Activated CD8-positive, alpha-beta T cell treated with anti-CD3 and anti-CD28 coated beads for 36 hours (primary cell): ENCODE results near the gene GNAO1. TPM values are rescaled to one million over a fixed set of nuclear protein-coding genes. Genes with fewer than 3 reads are reported as not detected.

Source experiments
- ATAC-seq: fragments of 200-7000 bp; cut with Tn5 transposase; one replicate; pipeline ENCODE4 v1.10.0; 2021; ENCODE audit warnings: mild to moderate bottlenecking, moderate library complexity
- CTCF ChIA-PET: fragments of 350-600 bp; sonication (Branson Sonifier 250); formaldehyde crosslinking; loops from one replicate; lab custom pipeline; 2021; ENCODE audit warnings: antibody characterized with exemption; lab: Charles Lee
- POLR2A ChIA-PET: fragments of 350-600 bp; sonication (Branson Sonifier 250); formaldehyde crosslinking; loops from one replicate; lab custom pipeline; 2021; ENCODE audit warnings: antibody characterized with exemption; lab: Charles Lee
- DNase-seq: peaks from one replicate; pipeline ENCODE4 v3.0.0-alpha.2; 2020
- H3K27ac Mint-ChIP-seq: one replicate; pipeline ENCODE4 v1.8.0; 2021; ENCODE audit warnings: mild to moderate bottlenecking, mixed read lengths
- H3K27me3 Mint-ChIP-seq: one replicate; pipeline ENCODE4 v1.8.0; 2021; ENCODE audit warnings: mixed read lengths
- H3K36me3 Mint-ChIP-seq: one replicate; pipeline ENCODE4 v1.8.0; 2021; ENCODE audit warnings: low read depth, mixed read lengths
- H3K4me1 Mint-ChIP-seq: one replicate; pipeline ENCODE4 v1.8.0; 2021; ENCODE audit warnings: low read depth, mixed read lengths
- H3K4me3 Mint-ChIP-seq: one replicate; pipeline ENCODE4 v1.8.0; 2021; ENCODE audit warnings: mild to moderate bottlenecking, moderate library complexity, mixed read lengths
- H3K9me3 Mint-ChIP-seq: one replicate; pipeline ENCODE4 v1.8.0; 2021; ENCODE audit warnings: mixed read lengths
- intact Hi-C: fragments of 100-400 bp; cut with micrococcal nuclease; formaldehyde crosslinking; loops from one replicate; pipeline ENCODE4 v1.10.0; 2022
- total RNA-seq, 2 experiments: library from RNA; stranded (reverse); gene quantifications; one replicate each; pipeline ENCODE4 v1.2.3, GENCODE V29; 2021
- TF ChIP-seq, protein P1 (sequence below): fragments of 200-600 bp; IDR thresholded peaks from one replicate; pipeline ENCODE4 v1.8.0; 2022; ENCODE audit warnings: antibody characterized with exemption, mild to moderate bottlenecking

GNAO1 gene
- total RNA-seq, 2 experiments from 2014 or later = 2.3 to 2.4 TPM

DNA sequence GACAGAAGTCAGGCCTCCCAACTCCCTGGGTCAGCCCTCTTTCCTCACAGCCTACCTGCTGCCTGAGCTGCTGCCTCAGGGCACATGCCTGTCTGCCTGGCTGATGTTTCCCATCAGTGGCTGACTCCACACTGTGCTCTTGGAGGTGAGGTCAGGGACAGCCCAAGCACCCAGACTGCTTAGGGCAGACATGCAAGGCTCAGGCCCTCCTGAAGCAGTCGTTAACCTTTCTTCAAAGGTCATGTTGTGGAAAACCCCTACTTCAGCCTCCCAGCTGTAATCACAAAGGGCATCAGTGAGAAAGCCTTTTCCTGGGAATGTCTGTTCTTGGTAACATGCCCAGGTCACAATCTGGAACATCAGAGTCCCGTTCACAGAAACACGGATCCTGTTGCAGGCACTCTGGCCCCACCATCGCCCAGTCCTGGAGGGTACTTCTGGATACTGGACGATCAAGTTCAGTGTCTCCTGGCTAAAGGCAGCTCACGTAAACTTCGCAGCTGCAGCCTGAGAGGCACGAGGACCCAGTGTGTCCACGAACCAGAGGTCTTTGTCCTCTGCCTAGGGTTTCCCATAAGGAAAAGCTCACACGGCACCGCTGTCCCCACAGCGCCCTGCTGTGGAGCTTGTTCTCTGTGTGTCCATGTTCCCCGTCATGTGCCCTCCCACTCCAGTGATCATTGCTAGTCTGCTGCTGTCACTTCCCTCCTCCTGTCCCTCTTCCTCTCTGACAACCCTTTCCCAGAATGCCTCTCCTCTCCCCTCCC is 54.9 kb downstream of the GNAO1 start:
- no peaks in the 10 kb centered on the region for H3K4me1 Mint-ChIP-seq
- H3K27ac Mint-ChIP-seq = no peak overlapping the region
- H3K36me3 Mint-ChIP-seq = no peaks in the 10 kb centered on the region
- H3K27me3 Mint-ChIP-seq = no peaks in the 10 kb centered on the region
- intact Hi-C loops = no loop called here
- TF ChIP-seq, protein P1, sequence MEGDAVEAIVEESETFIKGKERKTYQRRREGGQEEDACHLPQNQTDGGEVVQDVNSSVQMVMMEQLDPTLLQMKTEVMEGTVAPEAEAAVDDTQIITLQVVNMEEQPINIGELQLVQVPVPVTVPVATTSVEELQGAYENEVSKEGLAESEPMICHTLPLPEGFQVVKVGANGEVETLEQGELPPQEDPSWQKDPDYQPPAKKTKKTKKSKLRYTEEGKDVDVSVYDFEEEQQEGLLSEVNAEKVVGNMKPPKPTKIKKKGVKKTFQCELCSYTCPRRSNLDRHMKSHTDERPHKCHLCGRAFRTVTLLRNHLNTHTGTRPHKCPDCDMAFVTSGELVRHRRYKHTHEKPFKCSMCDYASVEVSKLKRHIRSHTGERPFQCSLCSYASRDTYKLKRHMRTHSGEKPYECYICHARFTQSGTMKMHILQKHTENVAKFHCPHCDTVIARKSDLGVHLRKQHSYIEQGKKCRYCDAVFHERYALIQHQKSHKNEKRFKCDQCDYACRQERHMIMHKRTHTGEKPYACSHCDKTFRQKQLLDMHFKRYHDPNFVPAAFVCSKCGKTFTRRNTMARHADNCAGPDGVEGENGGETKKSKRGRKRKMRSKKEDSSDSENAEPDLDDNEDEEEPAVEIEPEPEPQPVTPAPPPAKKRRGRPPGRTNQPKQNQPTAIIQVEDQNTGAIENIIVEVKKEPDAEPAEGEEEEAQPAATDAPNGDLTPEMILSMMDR = no peak
- POLR2A ChIA-PET = interaction anchor here (1.4 to 1.6 kb wide), 2 partner anchors 9 to 17 kb away, joined by 3 to 4 read pairs; no protein-coding TSS in a partner anchor
- no peaks in the 10 kb centered on the region for H3K9me3 Mint-ChIP-seq
- H3K4me3 Mint-ChIP-seq = no peak overlapping the region
- CTCF ChIA-PET = no interaction called here
- peak; percentile 61 for ATAC-seq
- DNase-seq = peak; percentile 11

DNA sequence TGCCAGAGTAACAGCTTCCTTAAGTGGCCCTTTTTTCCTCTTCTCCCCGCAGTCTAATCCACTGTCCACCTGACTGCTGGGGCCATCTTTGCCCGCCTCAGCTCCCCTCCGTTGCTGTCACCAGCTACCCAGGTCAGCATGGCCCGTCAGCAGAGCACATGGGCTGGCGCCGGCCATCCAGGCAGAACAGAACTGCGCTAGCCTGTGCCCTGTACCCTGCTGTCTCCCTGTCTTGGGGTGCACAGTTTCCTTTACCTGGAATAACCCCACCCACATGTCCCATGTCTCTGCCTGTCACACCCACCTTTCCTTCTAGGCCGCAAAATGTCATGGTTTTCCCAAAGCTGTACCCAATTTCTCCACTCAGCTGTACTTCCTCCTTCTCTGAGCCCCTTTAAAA is 55.7 kb downstream of the GNAO1 start:
- POLR2A ChIA-PET = interaction anchor here (1.4 to 1.6 kb wide), 2 partner anchors 10 to 16 kb away, joined by 3 to 4 read pairs; no protein-coding TSS in a partner anchor
- CTCF ChIA-PET = no interaction called here
- no peak for ATAC-seq

GRCh38 chr16:56247808-56248207 is 56.5 kb downstream of the GNAO1 start:
- Mint-ChIP-seq H3K4me3 (no peak overlapping the region), H3K4me1 (no peaks in the 10 kb centered on the region), H3K36me3 (no peaks in the 10 kb centered on the region), H3K27me3 (no peaks in the 10 kb centered on the region), H3K27ac (no peak overlapping the region), H3K9me3 (no peaks in the 10 kb centered on the region)
- ChIA-PET POLR2A (no interaction called here), CTCF (no interaction called here)
- no peak for DNase-seq
- TF ChIP-seq, protein P1 = no peak
- ATAC-seq = no peak
- intact Hi-C loops = no loop called here

More for the DNA sequence above, 55.7 kb downstream of the GNAO1 start:
- Mint-ChIP-seq H3K27ac (no peak overlapping the region), H3K4me1 (no peaks in the 10 kb centered on the region), H3K9me3 (no peaks in the 10 kb centered on the region), H3K4me3 (no peak overlapping the region), H3K36me3 (no peaks in the 10 kb centered on the region), H3K27me3 (no peaks in the 10 kb centered on the region)
- intact Hi-C loops = no loop called here
- TF ChIP-seq, protein P1 = no peak
- DNase-seq = no peak

DNA sequence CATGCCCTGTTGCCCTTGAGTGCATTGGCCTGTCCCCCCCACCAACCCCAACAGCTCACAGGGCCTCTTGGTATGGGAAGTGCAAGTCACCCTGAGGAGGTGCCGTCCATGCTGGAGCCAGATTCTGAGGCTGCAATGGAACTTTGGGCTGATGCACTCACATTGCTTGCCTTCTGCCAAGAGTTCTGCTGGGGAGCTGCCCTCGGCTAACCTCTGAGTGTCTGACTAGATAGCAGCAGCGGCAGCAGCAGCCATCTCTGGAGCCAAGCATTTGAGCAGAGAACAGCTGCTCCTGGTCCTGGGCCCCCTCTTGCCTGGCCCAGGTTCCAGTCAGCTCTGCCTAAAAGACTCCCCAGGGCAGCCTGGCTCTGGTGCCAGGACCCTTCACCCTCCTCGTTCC is 61.5 kb downstream of the GNAO1 start:
- intact Hi-C loops = no loop called here
- ATAC-seq = no peak
- H3K4me1 Mint-ChIP-seq = no peaks in the 10 kb centered on the region
- DNase-seq = no peak
- TF ChIP-seq, protein P1 = no peak
- CTCF ChIA-PET = interaction anchor here (1.1 to 1.8 kb wide), 3 partner anchors 27 to 65 kb away, joined by 3 to 5 read pairs (median 3); no protein-coding TSS in a partner anchor
- no peaks in the 10 kb centered on the region for H3K9me3 Mint-ChIP-seq
- no peak overlapping the region for H3K27ac Mint-ChIP-seq
- H3K36me3 Mint-ChIP-seq = no peaks in the 10 kb centered on the region
- no peak overlapping the region for H3K4me3 Mint-ChIP-seq
- POLR2A ChIA-PET = interaction anchor here (1.2 kb wide), 1 partner anchor 14 kb away, joined by 3 read pairs; no protein-coding TSS in a partner anchor
- no peaks in the 10 kb centered on the region for H3K27me3 Mint-ChIP-seq

GRCh38 chr16:56255904-56256303 is 64.6 kb downstream of the GNAO1 start:
- intact Hi-C loops = no loop called here
- Mint-ChIP-seq H3K9me3 (no peaks in the 10 kb centered on the region), H3K27me3 (no peaks in the 10 kb centered on the region), H3K4me1 (no peaks in the 10 kb centered on the region), H3K4me3 (no peak overlapping the region), H3K27ac (no peak overlapping the region), H3K36me3 (no peaks in the 10 kb centered on the region)
- TF ChIP-seq, protein P1 = no peak
- ChIA-PET POLR2A (no interaction called here), CTCF (no interaction called here)
- ATAC-seq (no peak), DNase-seq (no peak)
